GM19240 (cell line): ENCODE data around the gene RAD50.
"Not testable (repeated sequence)": the region's sequence is repeated elsewhere in the genome, so short reads cannot be mapped to it uniquely, and the experiment has no call there.

Experiments used
- DNase-seq: peaks from one replicate; pipeline ENCODE4 v3.0.0; 2011; ENCODE audit warnings: low spot score; ENCODE audit not compliant: insufficient read length

RAD50 gene

GRCh38 chr5:132629230-132629944, 72.6 kb downstream of the RAD50 start:
- no peak for DNase-seq

- not testable (repeated sequence) for DNase-seq
These were observed 76.8 kb downstream of the RAD50 start for GRCh38 chr5:132633587-132633986.

GRCh38 chr5:132635873-132636272, 79.1 kb downstream of the RAD50 start:
- no peak for DNase-seq

- DNase-seq, result no peak
These were observed 80.5 kb downstream of the RAD50 start for GRCh38 chr5:132637241-132637640.

GRCh38 chr5:132639706-132640130, 82.9 kb downstream of the RAD50 start:
- no peak for DNase-seq

- no peak for DNase-seq
These were observed 83.8 kb downstream of the RAD50 start for GRCh38 chr5:132640613-132641012.

GRCh38 chr5:132641241-132641723, 84.5 kb downstream of the RAD50 start:
- DNase-seq, result no peak

GRCh38 chr5:132641841-132642240, 85.1 kb downstream of the RAD50 start:
- no peak for DNase-seq

GRCh38 chr5:132644177-132644576, 87.4 kb downstream of the RAD50 start:
- no peak for DNase-seq

GRCh38 chr5:132646583-132647266, 89.9 kb downstream of the RAD50 start:
- DNase-seq, result no peak

GRCh38 chr5:132647473-132647872, 90.7 kb downstream of the RAD50 start:
- DNase-seq, result no peak

- no peak for DNase-seq
These were observed 91.6 kb downstream of the RAD50 start for GRCh38 chr5:132648355-132648754.

GRCh38 chr5:132651838-132652469, 95.2 kb downstream of the RAD50 start:
- no peak for DNase-seq

- DNase-seq, result no peak
These were observed 96.9 kb downstream of the RAD50 start for GRCh38 chr5:132653716-132654115.

- no peak for DNase-seq
These were observed 99.3 kb downstream of the RAD50 start for GRCh38 chr5:132655821-132656773.

- no peak for DNase-seq
These were observed 100.1 kb downstream of the RAD50 start for GRCh38 chr5:132656774-132657355.

- no peak for DNase-seq
These were observed 101.1 kb downstream of the RAD50 start, which contains the start of gene IL13 for GRCh38 chr5:132657676-132658380. Gene IL13 (plus strand): TSS chr5:132658173. CDS start chr5:132658187, 14 bp downstream.

- DNase-seq, result no peak
These were observed 101.9 kb downstream of the RAD50 start for GRCh38 chr5:132658381-132659302.
